HFF-Myc (cell line): ENCODE results near the gene TECTB.

ENCODE experiments used
- DNase-seq: peaks from one replicate; pipeline ENCODE4 v3.0.0-alpha.2; 2011; ENCODE audit warnings: low read depth; ENCODE audit errors: extremely low read depth
- H3K4me3 ChIP-seq: replicated peaks from 2 replicates; pipeline ENCODE4 v1.5.1; 2011; ENCODE audit warnings: low read depth, mild to moderate bottlenecking, control low read depth, low read length
- CTCF ChIP-seq: IDR thresholded peaks from 2 replicates; pipeline ENCODE4 v1.5.1; 2012; ENCODE audit warnings: mild to moderate bottlenecking, low read depth, low read length, control low read depth; ENCODE audit errors: missing control alignments

TECTB gene

GRCh38 chr10:112340601-112341000 is 57.4 kb downstream of the TECTB start:
- H3K4me3 ChIP-seq, result no peak overlapping the region
- DNase-seq, result no peak
- TF ChIP-seq CTCF, result no peak

GRCh38 chr10:112343056-112343806 is 60.0 kb downstream of the TECTB start:
- no peak for DNase-seq
- no peak for TF ChIP-seq CTCF
- no peak overlapping the region for H3K4me3 ChIP-seq

GRCh38 chr10:112344261-112344660 is 61.1 kb downstream of the TECTB start:
- TF ChIP-seq CTCF, result no peak
- H3K4me3 ChIP-seq, result no peak overlapping the region
- no peak for DNase-seq

GRCh38 chr10:112345202-112345601 is 62.0 kb downstream of the TECTB start:
- no peak overlapping the region for H3K4me3 ChIP-seq
- DNase-seq, result no peak
- TF ChIP-seq CTCF, result no peak

GRCh38 chr10:112345743-112346142 is 62.5 kb downstream of the TECTB start:
- DNase-seq, result no peak
- TF ChIP-seq CTCF, result no peak

GRCh38 chr10:112346774-112347173 is 63.6 kb downstream of the TECTB start:
- H3K4me3 ChIP-seq, result no peak overlapping the region
- TF ChIP-seq CTCF, result no peak
- DNase-seq, result no peak

More at GRCh38 chr10:112345743-112346142, 62.5 kb downstream of the TECTB start:
- no peak overlapping the region for H3K4me3 ChIP-seq
